HG02763 (cell line): ENCODE data around the gene RTL3.

Experiments used
- ATAC-seq: cut with Tn5 transposase; IDR thresholded peaks from one replicate; pipeline ENCODE4 v1.9.1; 2021; ENCODE audit warnings: mild to moderate bottlenecking, moderate library complexity; ENCODE audit not compliant: unreplicated experiment

RTL3 gene

GRCh38 chrX:78622831-78623230 is 36.3 kb downstream of the RTL3 start:
- no peak for ATAC-seq

GRCh38 chrX:78619834-78620233 is 39.3 kb downstream of the RTL3 start:
- no peak for ATAC-seq

GRCh38 chrX:78618987-78619386 is 40.1 kb downstream of the RTL3 start:
- no peak for ATAC-seq

GRCh38 chrX:78614264-78614663 is 44.9 kb downstream of the RTL3 start:
- no peak for ATAC-seq
